ENCODE measurements around the gene MYLK.
A peak's percentile ranks its signal among the peaks of the same experiment; 100 is the strongest.

Gene MYLK

DNA sequence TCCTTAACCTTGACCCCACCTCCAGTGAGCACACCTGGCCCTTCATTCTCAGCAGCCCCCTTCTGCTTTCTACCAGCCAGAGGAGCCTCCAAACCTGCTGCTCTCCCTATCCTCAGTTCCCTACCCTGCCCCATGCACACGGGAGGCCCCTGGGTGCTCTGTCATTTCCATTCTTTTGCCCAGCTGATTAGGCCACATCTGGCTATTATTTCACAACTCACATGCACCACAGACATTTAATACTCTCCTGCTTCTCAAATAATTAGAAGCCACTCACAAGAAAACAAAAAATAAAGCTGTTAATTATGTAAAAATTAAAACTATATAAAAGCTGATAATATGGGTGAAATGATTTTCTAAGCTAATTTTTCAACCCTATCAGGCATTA, 50.7 kb downstream of the MYLK start:
- DNase-seq, result no peak
- intact Hi-C loops (cut with DNase I), result no loop called here

DNA sequence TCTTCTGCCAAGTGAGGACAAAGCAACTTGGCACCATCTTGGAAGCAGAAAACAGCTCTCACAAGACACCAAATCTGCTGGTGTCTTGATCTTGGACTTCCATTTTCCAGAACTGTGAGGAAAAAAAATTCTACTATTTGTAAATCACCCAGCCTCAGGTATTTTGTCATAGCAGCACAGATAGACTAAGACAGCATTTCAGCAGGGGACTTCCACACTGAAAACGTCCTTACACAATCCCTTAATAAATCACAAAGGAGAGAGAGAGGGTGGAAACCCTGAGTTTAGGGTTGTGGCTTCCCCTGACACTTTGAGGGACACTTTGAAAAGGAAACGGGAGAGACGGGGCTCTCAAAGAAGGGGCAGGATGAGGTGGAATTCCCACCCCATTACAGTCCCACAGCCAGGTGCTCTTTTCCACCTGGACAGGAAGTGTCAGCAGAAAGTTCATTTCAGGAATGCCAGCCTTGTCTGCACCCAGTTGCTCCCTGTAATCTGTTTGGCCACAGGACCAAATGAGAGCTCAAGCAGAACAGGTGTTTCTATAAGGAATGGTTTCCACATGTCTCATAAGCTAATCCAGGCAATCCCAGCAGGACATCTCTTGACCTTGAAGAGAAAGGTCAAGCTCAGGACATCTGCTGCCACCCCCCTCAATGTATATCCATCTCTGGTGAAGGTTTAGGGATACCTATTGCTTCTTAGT, 51.3 kb downstream of the MYLK start:
- intact Hi-C loops (cut with DNase I), result no loop called here
- DNase-seq, result no peak

- DNase-seq, result no peak
- intact Hi-C loops (cut with DNase I), result no loop called here
Observed at GRCh38 chr3:123831420-123831819, 52.7 kb downstream of the MYLK start.

GRCh38 chr3:123821920-123822319, 62.2 kb downstream of the MYLK start:
- intact Hi-C loops (cut with DNase I), result no loop called here
- DNase-seq, result peak in 1 of 42 donors; percentile 12

DNA sequence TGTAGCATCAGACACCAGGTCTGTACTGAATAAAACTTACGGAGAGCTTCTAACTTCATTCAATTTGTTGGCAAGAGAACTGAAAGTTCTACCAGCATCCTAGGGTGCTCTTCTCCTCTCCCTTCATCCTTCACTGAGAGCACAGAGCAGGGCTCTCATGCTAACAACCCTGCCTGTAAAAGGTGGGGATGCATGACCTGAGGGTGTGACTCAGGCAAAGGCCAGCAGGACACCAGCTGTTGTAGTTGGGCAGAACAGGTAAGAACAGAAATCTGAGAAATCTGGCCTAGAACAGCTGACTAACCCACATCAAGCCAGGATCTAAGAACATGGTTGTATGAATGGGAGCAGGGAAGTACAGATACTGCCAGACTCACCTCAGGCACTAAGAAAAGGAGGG, 64.2 kb downstream of the MYLK start:
- intact Hi-C loops (cut with DNase I), result no loop called here
- DNase-seq, result peak in 1 of 42 donors; percentile 23

DNA sequence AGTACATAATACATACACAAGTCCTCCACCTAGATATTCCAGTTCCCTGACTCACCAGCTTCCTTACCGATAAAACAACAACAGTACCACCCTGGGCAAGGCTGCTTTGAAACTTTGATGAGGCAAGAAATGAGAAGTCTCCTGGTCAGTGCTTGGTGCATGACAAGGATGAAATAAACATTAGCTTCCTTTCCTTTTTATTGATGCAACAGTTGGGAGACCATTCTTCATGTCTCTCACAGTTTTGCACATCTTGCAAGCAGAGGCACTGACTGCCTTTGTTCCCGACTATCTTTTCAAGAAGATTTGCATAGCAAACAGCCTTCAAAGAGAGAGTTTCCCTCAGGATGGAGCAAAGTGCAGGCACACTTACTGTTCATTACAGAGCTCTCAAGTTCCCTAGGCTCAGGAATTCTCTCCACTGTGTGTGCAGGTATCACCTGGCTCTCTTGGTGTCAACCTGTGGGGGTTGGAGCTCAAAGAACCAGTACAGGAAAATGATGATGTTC, 65.2 kb downstream of the MYLK start:
- intact Hi-C loops (cut with DNase I), result no loop called here
- peak in 1 of 42 donors; percentile 7 for DNase-seq

DNA sequence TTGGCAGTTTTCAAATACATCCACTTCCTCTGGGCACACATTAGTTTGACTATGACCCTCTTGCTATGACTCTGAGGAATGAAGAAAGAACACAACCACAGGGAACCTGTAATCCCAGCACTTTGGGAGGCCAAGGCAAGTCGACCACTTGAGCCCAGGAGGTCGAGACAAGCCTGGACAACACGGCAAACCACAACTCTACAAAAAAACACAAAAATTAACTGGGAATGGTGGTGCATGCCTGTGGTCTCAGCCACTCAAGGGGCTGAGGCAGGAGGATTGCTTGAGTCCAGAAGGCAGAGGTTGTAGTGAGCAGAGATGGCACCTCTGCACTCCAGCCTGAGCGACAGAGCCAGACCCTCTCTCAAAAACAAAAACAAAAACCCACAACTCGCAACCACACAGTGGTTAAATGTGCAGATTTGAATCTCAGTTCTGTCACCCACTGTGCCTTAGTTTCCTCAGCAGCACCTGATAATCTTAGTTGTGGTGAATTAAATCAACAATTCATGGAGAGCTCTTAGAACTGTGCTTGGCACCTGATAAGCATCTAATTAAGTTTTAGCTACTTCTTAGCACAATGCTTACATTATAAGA, 65.7 kb downstream of the MYLK start:
- DNase-seq, result no peak
- intact Hi-C loops (cut with DNase I), result no loop called here

GRCh38 chr3:123817413-123817812, 66.7 kb downstream of the MYLK start:
- intact Hi-C loops (cut with DNase I), result no loop called here
- peak in 1 of 42 donors; percentile 18 for DNase-seq

DNA sequence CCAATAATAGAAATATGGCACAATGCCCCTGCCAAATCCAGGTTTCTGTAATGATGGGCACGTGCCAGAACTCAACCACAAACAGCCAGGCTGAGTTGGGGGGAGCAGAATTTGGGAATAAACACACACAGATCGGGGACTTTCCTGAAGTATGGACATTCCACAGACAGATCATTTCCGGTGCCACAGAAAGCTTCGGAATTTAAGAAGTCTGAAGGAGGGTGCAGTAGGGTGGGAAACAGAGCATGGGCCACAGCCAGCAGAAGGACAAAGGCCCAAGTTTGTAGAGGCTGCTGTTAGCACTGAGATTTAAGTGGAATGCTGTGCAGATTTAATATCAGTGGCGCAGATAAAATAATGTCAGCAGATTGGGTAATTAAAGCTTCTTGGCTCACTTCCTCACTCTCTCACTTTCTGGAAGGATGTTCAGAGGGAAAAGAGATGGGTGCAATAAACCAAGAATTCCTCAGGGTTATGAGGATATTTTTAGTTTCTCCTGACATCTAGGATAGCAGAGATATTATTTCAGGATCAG, 67.4 kb downstream of the MYLK start:
- DNase-seq, result peak in 1 of 42 donors; percentile 30

DNA sequence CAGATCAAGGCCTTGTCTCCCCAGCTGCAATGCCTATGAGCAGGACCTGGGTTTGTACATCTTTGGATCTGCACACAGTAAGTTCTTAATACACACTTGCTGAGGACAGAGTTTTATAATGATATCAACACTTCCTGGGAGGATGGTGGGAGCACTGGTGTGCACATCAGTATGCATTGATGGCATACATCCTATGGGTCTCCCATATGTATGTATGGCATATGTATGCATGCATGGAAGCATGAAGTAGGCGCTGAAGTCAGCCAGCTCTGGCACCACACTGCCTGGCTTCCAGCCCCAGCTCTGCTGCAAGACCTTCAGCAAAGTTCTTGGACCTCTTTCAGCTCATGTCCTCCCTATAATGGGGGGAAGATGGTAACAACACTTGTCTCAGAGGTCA, 68.2 kb downstream of the MYLK start:
- DNase-seq, result peak in 1 of 42 donors; percentile 23
- intact Hi-C loops (cut with DNase I), result no loop called here

More for the DNA sequence above, 67.4 kb downstream of the MYLK start:
- intact Hi-C loops (cut with DNase I), result no loop called here

DNA sequence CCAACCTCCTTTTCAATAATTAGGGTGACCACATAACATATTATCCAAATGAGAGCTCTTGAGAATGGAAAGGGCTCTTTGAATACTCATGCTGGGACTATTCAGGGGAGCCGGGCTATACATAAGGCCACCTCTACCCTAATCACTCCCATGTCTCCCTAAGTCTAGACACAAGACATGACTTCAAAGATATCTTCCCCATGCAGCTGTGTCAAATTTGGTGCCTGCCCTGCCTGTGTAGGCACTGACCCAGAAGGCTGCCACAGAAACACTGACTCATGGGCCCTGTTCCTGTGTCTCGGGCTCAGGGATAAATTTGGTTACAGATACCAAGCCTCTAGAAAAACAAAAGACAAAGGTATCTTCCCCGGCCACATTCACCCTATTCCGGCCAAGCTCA, 70.3 kb downstream of the MYLK start:
- intact Hi-C loops (cut with DNase I), result no loop called here
- no peak for DNase-seq

DNA sequence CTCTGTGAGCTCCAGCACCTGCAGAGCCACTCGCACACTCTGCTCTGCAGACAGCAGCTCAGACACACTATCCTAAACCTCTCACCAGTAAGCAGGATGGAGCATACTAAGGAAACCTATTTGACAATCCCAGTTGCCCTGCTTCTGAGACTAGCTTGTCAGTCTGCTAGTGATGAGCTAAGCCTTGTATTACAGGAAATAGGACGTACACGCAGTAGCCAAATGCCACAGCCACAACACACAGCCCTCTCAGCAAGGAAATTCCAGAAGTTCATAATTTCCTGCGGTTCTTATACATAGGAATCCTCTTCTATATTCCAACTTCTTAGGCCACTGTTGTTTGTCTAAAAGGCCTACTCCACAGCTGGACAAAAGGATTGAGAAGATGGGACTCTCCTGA, 74.5 kb downstream of the MYLK start:
- DNase-seq, result no peak

GRCh38 chr3:123808812-123809211, 75.3 kb downstream of the MYLK start:
- DNase-seq, result no peak
- intact Hi-C loops (cut with DNase I), result no loop called here

More for the DNA sequence above, 74.5 kb downstream of the MYLK start:
- intact Hi-C loops (cut with DNase I), result no loop called here

DNA sequence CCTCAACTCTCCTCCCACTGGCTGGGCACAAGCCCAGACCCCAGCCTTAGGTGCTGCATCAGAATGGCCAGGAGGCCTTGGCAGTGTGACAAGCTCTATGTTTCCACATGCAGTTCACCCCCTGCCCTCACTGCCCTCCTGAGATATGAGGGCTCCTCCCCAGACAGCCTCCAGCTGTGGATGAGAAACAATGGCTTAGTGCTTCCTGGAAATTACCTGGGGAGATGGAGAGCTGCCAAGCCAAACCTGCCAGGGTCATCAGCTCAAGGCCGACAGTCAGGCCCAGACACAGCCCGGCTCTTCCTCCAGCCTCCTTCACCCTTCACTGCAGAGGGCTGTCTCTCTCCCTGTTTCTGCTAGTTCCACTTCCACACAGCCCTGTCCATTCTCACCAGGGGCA, 76.3 kb downstream of the MYLK start:
- no peak for DNase-seq

GRCh38 chr3:123805504-123805903, 78.6 kb downstream of the MYLK start:
- no peak for DNase-seq
- intact Hi-C loops (cut with DNase I), result no loop called here

More for the DNA sequence above, 76.3 kb downstream of the MYLK start:
- intact Hi-C loops (cut with DNase I), result no loop called here

DNA sequence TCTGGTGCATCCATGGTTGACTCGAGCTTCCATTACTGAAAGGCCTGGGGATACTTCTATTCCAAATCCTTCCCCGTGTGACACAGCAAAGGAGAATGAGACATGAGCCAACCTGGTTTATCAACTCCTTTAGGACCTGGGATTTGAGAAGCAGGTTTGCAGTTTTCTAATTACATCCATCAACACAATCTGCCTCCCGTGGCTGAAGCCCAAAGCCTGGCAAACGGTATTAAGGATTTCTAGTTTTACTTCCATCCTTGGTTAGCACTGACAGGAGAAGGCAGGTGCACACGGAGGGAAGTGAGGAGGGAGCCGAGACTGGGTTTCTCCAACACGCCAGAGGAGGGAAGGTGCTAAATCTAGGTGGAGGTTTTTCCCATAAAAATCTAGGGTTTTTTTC, 79.0 kb downstream of the MYLK start:
- intact Hi-C loops (cut with DNase I), result no loop called here
- no peak for DNase-seq

GRCh38 chr3:123804676-123805075, 79.5 kb downstream of the MYLK start:
- DNase-seq, result no peak
- intact Hi-C loops (cut with DNase I), result no loop called here

GRCh38 chr3:123803521-123803920, 80.6 kb downstream of the MYLK start:
- intact Hi-C loops (cut with DNase I), result no loop called here
- no peak for DNase-seq

DNA sequence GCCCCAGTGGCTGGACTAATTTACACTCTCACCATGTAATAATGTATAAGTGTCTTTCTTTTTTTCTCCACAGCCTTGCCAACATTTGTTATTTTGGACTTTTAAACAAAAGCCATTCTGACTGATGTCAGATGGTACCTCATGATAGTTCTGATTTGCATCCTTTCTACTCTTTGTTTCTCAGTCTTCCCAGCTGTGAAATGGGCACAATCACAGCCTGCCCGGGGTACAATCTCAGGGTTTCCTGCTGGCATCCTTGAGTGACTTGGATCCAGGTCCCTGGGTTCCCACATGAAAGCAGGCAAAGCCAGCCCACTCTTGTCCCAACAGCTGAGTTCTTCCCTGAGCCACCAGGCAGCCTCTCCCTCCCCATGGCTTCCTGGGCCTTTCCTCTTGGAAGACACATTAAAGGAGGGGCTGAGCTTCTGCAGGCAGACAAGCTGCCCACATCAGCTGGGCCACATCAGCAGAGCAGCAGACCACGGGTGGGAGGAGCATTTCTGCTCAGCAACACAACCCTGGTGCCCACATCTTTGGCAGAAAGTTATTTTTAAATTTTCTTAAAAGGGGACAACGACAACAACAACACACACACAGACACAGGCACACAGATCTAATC, 82.0 kb downstream of the MYLK start:
- DNase-seq, result no peak
- intact Hi-C loops (cut with DNase I), result no loop called here

- intact Hi-C loops (cut with DNase I), result no loop called here
- no peak for DNase-seq
Observed at GRCh38 chr3:123801474-123801873, 82.7 kb downstream of the MYLK start.

Measured in head of caudate nucleus (tissue), 42 donors.